GM23338 (cell line): ENCODE measurements around the gene HTR4. TPM values are rescaled to one million over a fixed set of nuclear protein-coding genes. Genes with fewer than 3 reads are reported as not detected.

Experiments used
- ATAC-seq: fragments of 200-7000 bp; cut with Tn5 transposase; 3 replicates; pipeline ENCODE4 v1.9.1; 2020
- DNase-seq: peaks from one replicate; pipeline ENCODE4 v3.0.0-alpha.2; 2015; ENCODE audit warnings: low spot score
- H2AFZ ChIP-seq: fragments of 200-600 bp; sonication (generic); 2 replicates; pipeline ENCODE4 v1.8.0; 2016; ENCODE audit warnings: antibody characterized with exemption, mild to moderate bottlenecking, moderate library complexity
- H3F3A ChIP-seq: fragments of 200-600 bp; sonication (generic); replicated peaks from 2 replicates; pipeline ENCODE4 v1.8.0; 2017; ENCODE audit warnings: antibody characterized with exemption, mixed run types, low read depth
- H3K27ac ChIP-seq: fragments of 200-600 bp; sonication (generic); 2 replicates; pipeline ENCODE4 v1.6.1; 2016; ENCODE audit warnings: low read depth
- H3K27me3 ChIP-seq: fragments of 200-600 bp; sonication (generic); 2 replicates; pipeline ENCODE4 v1.8.0; 2016; ENCODE audit warnings: mild to moderate bottlenecking, mixed run types, moderate library complexity; ENCODE audit not compliant: insufficient read depth
- H3K36me3 ChIP-seq: fragments of 200-600 bp; sonication (generic); 2 replicates; pipeline ENCODE4 v1.8.0; 2016; ENCODE audit warnings: mild to moderate bottlenecking; ENCODE audit not compliant: insufficient read depth
- H3K4me1 ChIP-seq: fragments of 200-600 bp; sonication (generic); 2 replicates; pipeline ENCODE4 v1.8.0; 2016; ENCODE audit warnings: mild to moderate bottlenecking, moderate library complexity; ENCODE audit not compliant: insufficient read depth
- H3K4me2 ChIP-seq: fragments of 200-600 bp; sonication (generic); 2 replicates; pipeline ENCODE4 v1.7.1; 2017; ENCODE audit warnings: mixed run types
- H3K4me3 ChIP-seq: fragments of 200-600 bp; sonication (generic); 2 replicates; pipeline ENCODE4 v1.6.1; 2016; ENCODE audit warnings: mixed run types
- H3K79me2 ChIP-seq: fragments of 200-600 bp; sonication (generic); replicated peaks from 2 replicates; pipeline ENCODE4 v1.8.0; 2017; ENCODE audit warnings: mild to moderate bottlenecking; ENCODE audit not compliant: insufficient read depth
- H3K9me2 ChIP-seq: fragments of 200-600 bp; sonication (generic); 2 replicates; pipeline ENCODE4 v1.8.0; 2017; ENCODE audit not compliant: insufficient read depth
- H4K20me1 ChIP-seq: fragments of 200-600 bp; sonication (generic); replicated peaks from 2 replicates; pipeline ENCODE4 v1.8.0; 2017; ENCODE audit warnings: mild to moderate bottlenecking; ENCODE audit not compliant: insufficient read depth
- H3K27ac Mint-ChIP-seq: 2 replicates; pipeline ENCODE4 v1.8.0; 2020; ENCODE audit warnings: inconsistent platforms, mild to moderate bottlenecking, moderate library complexity, mixed read lengths
- H3K27me3 Mint-ChIP-seq: 3 replicates; pipeline ENCODE4 v1.8.0; 2022; ENCODE audit warnings: low read depth, mild to moderate bottlenecking, moderate library complexity, mixed read lengths, inconsistent platforms; ENCODE audit not compliant: insufficient read depth, poor library complexity
- H3K36me3 Mint-ChIP-seq: 3 replicates; pipeline ENCODE4 v1.8.0; 2021; ENCODE audit warnings: low read depth, mild to moderate bottlenecking, inconsistent platforms, moderate library complexity, mixed read lengths
- H3K4me1 Mint-ChIP-seq: 3 replicates; pipeline ENCODE4 v1.8.0; 2020; ENCODE audit warnings: mild to moderate bottlenecking, inconsistent platforms, mixed read lengths
- H3K4me3 Mint-ChIP-seq: 3 replicates; pipeline ENCODE4 v1.8.0; 2021; ENCODE audit warnings: moderate library complexity, mild to moderate bottlenecking, inconsistent platforms, mixed read lengths
- H3K9me3 Mint-ChIP-seq: 3 replicates; pipeline ENCODE4 v1.8.0; 2020; ENCODE audit warnings: moderate library complexity, mild to moderate bottlenecking, inconsistent platforms, mixed read lengths
- ETS1 ChIP-seq: IDR thresholded peaks from 2 replicates; pipeline ENCODE4 v1.6.1; 2016; ENCODE audit warnings: antibody characterized with exemption
- EZH2 ChIP-seq: fragments of 200-600 bp; sonication (generic); IDR thresholded peaks from one replicate; pipeline ENCODE4 v1.8.0; 2017; ENCODE audit warnings: antibody characterized with exemption, mild to moderate bottlenecking, low read depth; ENCODE audit not compliant: unreplicated experiment
- EZH2phosphoT487 ChIP-seq: fragments of 200-600 bp; sonication (generic); IDR thresholded peaks from one replicate; pipeline ENCODE4 v1.8.1; 2018; ENCODE audit warnings: antibody characterized with exemption; ENCODE audit not compliant: unreplicated experiment
- JUNB ChIP-seq: IDR thresholded peaks from one replicate; pipeline ENCODE4 v1.6.1; 2016; ENCODE audit warnings: antibody characterized with exemption; ENCODE audit not compliant: unreplicated experiment
- POLR2AphosphoS5 ChIP-seq: IDR thresholded peaks from 2 replicates; pipeline ENCODE4 v1.6.1; 2016; ENCODE audit warnings: antibody characterized with exemption, low read depth
- STAT1 ChIP-seq: IDR thresholded peaks from one replicate; pipeline ENCODE4 v1.6.1; 2016; ENCODE audit warnings: antibody characterized with exemption; ENCODE audit not compliant: unreplicated experiment
- ZNF331 ChIP-seq: fragments of 250-450 bp; sonication (Bioruptor Pico); IDR thresholded peaks from 2 replicates; pipeline ENCODE4 v1.5.0; 2020; ENCODE audit warnings: low read depth, mild to moderate bottlenecking, moderate library complexity
- polyA plus RNA-seq: library from polyadenylated mRNA; unstranded; fragments of >200 nt; fragmentation: Nextera tagmentation; extraction: Ambion mirVana; gene quantifications from 2 replicates; pipeline ENCODE4 v1.2.1, GENCODE V29; 2016
- total RNA-seq: library from RNA; depleted of rRNA; stranded (reverse); fragments of >200 nt; shearing (Covaris generic); gene quantifications from 2 replicates; pipeline ENCODE4 v1.2.3, GENCODE V29; 2014
- TF ChIP-seq, protein P1 (sequence below): IDR thresholded peaks from one replicate; pipeline ENCODE4 v1.6.1; 2018; ENCODE audit warnings: antibody characterized with exemption; ENCODE audit not compliant: unreplicated experiment
- TF ChIP-seq, protein P2 (sequence below): fragments of 250-450 bp; sonication (Bioruptor Pico); IDR thresholded peaks from 2 replicates; pipeline ENCODE4 v1.5.0; 2020; ENCODE audit warnings: mild to moderate bottlenecking, moderate library complexity

Gene HTR4
- total and polyA plus RNA-seq, 2 experiments from 2014 or later, result 0.10 TPM; not detected in 1

DNA sequence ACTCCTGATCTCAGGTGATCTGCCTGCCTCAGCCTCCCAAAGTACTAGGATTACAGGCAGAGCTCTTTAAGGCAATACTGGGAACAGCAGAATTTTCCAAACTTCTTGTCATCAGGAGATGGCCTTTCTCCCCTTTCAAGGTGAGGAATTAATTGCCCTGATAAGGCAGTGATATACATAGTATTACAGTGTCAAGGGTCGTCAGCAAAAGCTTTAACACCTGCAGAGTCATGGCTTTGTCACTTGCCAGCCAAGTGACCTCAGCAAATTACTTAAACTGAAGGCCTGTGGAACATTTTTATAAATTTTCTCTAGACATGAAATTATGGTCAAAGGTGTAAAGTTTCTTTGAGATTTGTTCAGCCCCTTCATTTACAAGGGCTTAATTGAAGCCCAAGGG lies 211.1 kb downstream of the HTR4 start (continued):
- TF ChIP-seq ZNF331 (CRISPR knock-in tag) (no peak), STAT1 (no peak), EZH2 (no peak), JUNB (no peak)

DNA sequence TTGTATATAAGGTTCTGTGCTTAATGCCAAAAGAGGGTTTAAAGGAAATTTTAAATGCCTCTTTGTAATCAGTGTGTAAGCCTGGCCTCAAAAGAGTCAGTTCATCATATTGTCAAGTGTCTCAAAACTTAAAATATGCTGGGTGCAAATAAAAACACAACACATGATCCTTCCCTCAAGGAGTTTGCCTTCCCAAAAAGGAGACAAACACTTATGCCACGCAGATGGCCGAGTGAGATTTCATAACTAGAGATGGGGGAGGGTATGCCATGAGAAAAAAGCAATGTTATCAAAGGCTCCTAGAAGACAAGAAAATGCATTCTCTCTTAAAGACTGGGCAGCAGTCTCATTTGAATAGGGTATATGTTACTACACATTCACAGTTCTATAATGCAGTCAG lies 215.4 kb downstream of the HTR4 start:
- ATAC-seq, result no peak
- TF ChIP-seq ETS1 (no peak), EZH2phosphoT487 (no peak)
- TF ChIP-seq, protein P1, sequence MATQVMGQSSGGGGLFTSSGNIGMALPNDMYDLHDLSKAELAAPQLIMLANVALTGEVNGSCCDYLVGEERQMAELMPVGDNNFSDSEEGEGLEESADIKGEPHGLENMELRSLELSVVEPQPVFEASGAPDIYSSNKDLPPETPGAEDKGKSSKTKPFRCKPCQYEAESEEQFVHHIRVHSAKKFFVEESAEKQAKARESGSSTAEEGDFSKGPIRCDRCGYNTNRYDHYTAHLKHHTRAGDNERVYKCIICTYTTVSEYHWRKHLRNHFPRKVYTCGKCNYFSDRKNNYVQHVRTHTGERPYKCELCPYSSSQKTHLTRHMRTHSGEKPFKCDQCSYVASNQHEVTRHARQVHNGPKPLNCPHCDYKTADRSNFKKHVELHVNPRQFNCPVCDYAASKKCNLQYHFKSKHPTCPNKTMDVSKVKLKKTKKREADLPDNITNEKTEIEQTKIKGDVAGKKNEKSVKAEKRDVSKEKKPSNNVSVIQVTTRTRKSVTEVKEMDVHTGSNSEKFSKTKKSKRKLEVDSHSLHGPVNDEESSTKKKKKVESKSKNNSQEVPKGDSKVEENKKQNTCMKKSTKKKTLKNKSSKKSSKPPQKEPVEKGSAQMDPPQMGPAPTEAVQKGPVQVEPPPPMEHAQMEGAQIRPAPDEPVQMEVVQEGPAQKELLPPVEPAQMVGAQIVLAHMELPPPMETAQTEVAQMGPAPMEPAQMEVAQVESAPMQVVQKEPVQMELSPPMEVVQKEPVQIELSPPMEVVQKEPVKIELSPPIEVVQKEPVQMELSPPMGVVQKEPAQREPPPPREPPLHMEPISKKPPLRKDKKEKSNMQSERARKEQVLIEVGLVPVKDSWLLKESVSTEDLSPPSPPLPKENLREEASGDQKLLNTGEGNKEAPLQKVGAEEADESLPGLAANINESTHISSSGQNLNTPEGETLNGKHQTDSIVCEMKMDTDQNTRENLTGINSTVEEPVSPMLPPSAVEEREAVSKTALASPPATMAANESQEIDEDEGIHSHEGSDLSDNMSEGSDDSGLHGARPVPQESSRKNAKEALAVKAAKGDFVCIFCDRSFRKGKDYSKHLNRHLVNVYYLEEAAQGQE, result no peak
- H3K4me1 Mint-ChIP-seq, result no peaks in the 10 kb centered on the region
- no peaks in the 10 kb centered on the region for H3K4me1 ChIP-seq
- no peaks in the 10 kb centered on the region for H3K79me2 ChIP-seq
- H3K4me3 ChIP-seq, result no peak overlapping the region
- H3K9me3 Mint-ChIP-seq, result no peaks in the 10 kb centered on the region
- H3F3A ChIP-seq, result no peaks in the 10 kb centered on the region
- H3K27ac Mint-ChIP-seq, result no peak overlapping the region
- no peaks in the 10 kb centered on the region for H3K9me2 ChIP-seq
- no peak overlapping the region for H2AFZ ChIP-seq
- H3K27me3 Mint-ChIP-seq, result no peaks in the 10 kb centered on the region
- no peak overlapping the region for H3K4me3 Mint-ChIP-seq
- H3K36me3 ChIP-seq, result peaks cover 34% of the 10 kb centered on the region
- no peak overlapping the region for H3K27ac ChIP-seq
- no peak overlapping the region for H3K4me2 ChIP-seq
- H3K27me3 ChIP-seq, result no peaks in the 10 kb centered on the region
- no peak for DNase-seq
- no peaks in the 10 kb centered on the region for H4K20me1 ChIP-seq
- peaks cover 28% of the 10 kb centered on the region; the same call in 2 of the 3 replicates for H3K36me3 Mint-ChIP-seq

DNA sequence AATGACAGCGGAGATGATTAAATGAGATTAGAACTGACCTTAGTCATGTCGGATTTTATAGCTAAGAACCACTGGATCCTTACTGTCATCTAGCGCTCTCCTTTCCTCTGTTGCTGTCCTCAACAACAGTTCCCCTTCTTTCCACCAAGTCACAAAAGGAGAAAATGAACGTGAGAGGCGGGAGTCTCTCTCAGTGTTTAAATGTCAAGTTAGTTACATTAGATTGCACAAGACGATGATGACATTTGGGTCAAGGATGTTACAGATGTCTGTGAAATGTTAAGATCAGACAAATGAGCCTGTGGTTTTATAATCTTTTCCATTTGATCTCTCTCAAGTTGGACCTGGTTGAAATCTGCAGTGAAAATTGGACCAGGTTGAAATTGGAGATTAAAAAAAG lies 217.1 kb downstream of the HTR4 start:
- ATAC-seq (no peak), DNase-seq (no peak)
- H3K4me1 Mint-ChIP-seq, result no peaks in the 10 kb centered on the region
- Histone ChIP-seq H3K4me2 (no peak overlapping the region), H3K4me3 (no peak overlapping the region), H3K79me2 (no peaks in the 10 kb centered on the region), H3F3A (no peaks in the 10 kb centered on the region), H3K27me3 (no peaks in the 10 kb centered on the region), H3K27ac (no peak overlapping the region), H3K9me2 (no peaks in the 10 kb centered on the region), H2AFZ (no peak overlapping the region), H3K4me1 (no peaks in the 10 kb centered on the region), H3K36me3 (peaks cover 43% of the 10 kb centered on the region), H4K20me1 (no peaks in the 10 kb centered on the region)
- H3K4me3 Mint-ChIP-seq, result no peak overlapping the region
- peaks cover 38% of the 10 kb centered on the region; the same call in 2 of the 3 replicates for H3K36me3 Mint-ChIP-seq
- no peak overlapping the region for H3K27ac Mint-ChIP-seq
- no peaks in the 10 kb centered on the region for H3K9me3 Mint-ChIP-seq
- no peaks in the 10 kb centered on the region for H3K27me3 Mint-ChIP-seq
- TF ChIP-seq, protein P2, sequence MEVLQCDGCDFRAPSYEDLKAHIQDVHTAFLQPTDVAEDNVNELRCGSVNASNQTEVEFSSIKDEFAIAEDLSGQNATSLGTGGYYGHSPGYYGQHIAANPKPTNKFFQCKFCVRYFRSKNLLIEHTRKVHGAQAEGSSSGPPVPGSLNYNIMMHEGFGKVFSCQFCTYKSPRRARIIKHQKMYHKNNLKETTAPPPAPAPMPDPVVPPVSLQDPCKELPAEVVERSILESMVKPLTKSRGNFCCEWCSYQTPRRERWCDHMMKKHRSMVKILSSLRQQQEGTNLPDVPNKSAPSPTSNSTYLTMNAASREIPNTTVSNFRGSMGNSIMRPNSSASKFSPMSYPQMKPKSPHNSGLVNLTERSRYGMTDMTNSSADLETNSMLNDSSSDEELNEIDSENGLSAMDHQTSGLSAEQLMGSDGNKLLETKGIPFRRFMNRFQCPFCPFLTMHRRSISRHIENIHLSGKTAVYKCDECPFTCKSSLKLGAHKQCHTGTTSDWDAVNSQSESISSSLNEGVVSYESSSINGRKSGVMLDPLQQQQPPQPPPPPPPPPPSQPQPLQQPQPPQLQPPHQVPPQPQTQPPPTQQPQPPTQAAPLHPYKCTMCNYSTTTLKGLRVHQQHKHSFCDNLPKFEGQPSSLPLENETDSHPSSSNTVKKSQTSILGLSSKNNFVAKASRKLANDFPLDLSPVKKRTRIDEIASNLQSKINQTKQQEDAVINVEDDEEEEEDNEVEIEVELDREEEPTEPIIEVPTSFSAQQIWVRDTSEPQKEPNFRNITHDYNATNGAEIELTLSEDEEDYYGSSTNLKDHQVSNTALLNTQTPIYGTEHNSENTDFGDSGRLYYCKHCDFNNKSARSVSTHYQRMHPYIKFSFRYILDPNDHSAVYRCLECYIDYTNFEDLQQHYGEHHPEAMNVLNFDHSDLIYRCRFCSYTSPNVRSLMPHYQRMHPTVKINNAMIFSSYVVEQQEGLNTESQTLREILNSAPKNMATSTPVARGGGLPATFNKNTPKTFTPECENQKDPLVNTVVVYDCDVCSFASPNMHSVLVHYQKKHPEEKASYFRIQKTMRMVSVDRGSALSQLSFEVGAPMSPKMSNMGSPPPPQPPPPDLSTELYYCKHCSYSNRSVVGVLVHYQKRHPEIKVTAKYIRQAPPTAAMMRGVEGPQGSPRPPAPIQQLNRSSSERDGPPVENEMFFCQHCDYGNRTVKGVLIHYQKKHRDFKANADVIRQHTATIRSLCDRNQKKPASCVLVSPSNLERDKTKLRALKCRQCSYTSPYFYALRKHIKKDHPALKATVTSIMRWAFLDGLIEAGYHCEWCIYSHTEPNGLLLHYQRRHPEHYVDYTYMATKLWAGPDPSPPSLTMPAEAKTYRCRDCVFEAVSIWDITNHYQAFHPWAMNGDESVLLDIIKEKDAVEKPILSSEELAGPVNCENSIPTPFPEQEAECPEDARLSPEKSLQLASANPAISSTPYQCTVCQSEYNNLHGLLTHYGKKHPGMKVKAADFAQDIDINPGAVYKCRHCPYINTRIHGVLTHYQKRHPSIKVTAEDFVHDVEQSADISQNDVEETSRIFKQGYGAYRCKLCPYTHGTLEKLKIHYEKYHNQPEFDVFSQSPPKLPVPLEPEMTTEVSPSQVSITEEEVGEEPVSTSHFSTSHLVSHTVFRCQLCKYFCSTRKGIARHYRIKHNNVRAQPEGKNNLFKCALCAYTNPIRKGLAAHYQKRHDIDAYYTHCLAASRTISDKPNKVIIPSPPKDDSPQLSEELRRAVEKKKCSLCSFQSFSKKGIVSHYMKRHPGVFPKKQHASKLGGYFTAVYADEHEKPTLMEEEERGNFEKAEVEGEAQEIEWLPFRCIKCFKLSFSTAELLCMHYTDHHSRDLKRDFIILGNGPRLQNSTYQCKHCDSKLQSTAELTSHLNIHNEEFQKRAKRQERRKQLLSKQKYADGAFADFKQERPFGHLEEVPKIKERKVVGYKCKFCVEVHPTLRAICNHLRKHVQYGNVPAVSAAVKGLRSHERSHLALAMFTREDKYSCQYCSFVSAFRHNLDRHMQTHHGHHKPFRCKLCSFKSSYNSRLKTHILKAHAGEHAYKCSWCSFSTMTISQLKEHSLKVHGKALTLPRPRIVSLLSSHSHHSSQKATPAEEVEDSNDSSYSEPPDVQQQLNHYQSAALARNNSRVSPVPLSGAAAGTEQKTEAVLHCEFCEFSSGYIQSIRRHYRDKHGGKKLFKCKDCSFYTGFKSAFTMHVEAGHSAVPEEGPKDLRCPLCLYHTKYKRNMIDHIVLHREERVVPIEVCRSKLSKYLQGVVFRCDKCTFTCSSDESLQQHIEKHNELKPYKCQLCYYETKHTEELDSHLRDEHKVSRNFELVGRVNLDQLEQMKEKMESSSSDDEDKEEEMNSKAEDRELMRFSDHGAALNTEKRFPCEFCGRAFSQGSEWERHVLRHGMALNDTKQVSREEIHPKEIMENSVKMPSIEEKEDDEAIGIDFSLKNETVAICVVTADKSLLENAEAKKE (CRISPR knock-in tag), result no peak
- TF ChIP-seq EZH2phosphoT487, result no peak
- no peak for TF ChIP-seq STAT1
- TF ChIP-seq ZNF331 (CRISPR knock-in tag), result no peak
- no peak for TF ChIP-seq JUNB
- TF ChIP-seq POLR2AphosphoS5, result no peak
